WTC11 (cell line): Measurements from ENCODE around the gene STK11.

Source experiments
- CREB1 ChIP-seq: sonication (generic); formaldehyde crosslinking; IDR thresholded peaks from 2 replicates; pipeline ENCODE4 v1.8.0; 2023; ENCODE audit warnings: mild to moderate bottlenecking, missing genetic modification reagents
- NR3C1 ChIP-seq: sonication (generic); formaldehyde crosslinking; conservative IDR thresholded peaks from 2 replicates; pipeline ENCODE4 v1.8.1; 2023; ENCODE audit warnings: low read depth, mild to moderate bottlenecking, missing genetic modification reagents
- SP1 ChIP-seq: sonication (generic); formaldehyde crosslinking; conservative IDR thresholded peaks from 2 replicates; pipeline ENCODE4 v1.8.1; 2022; ENCODE audit warnings: missing genetic modification reagents
- TEAD4 ChIP-seq: sonication (generic); formaldehyde crosslinking; IDR thresholded peaks from 2 replicates; pipeline ENCODE4 v1.8.0; 2022; ENCODE audit warnings: mild to moderate bottlenecking, missing genetic modification reagents

DNA sequence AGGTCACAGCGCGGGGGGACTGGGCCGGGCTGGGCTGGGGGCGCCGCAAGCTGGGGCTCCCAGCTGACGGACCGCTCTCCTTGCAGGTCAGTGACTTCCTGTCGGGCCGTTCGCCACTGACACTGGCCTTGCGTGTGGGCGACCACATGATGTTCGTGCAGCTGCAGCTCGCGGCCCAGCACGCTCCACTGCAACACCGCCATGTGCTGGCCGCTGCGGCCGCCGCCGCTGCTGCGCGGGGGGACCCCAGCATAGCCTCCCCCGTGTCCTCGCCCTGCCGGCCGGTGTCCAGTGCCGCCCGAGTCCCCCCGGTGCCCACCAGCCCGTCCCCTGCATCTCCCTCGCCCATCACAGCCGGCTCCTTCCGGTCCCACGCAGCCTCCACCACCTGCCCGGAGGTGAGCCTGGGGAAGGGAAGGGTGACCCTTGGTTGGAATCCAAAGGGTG, 48.5 kb downstream of the STK11 start:
- TF ChIP-seq SP1: no peak
- TF ChIP-seq NR3C1 (CRISPR knock-in tag): no peak
- TF ChIP-seq CREB1: no peak
- no peak for TF ChIP-seq TEAD4 (CRISPR knock-in tag)
